Immature natural killer cell (primary cell): Measurements from ENCODE around the gene LILRA6. TPM values are rescaled to one million over a fixed set of nuclear protein-coding genes. Genes with fewer than 3 reads are reported as not detected.
"Not testable (repeated sequence)": the region's sequence is repeated elsewhere in the genome, so short reads cannot be mapped to it uniquely, and the experiment has no call there.

Source experiments
- DNase-seq, 3 donors: peaks; one replicate each; pipeline ENCODE4 v3.0.0; 2022; ENCODE audit warnings: mixed read lengths in 1 of 3
- H3K27ac Mint-ChIP-seq, 6 donors: one replicate each; pipeline ENCODE4 v1.8.0; 2020; ENCODE audit warnings: mixed read lengths in 6 of 6, mild to moderate bottlenecking in 5 of 6, inconsistent platforms in 4 of 6, moderate library complexity in 3 of 6
- H3K27me3 Mint-ChIP-seq, 3 donors: one replicate each; pipeline ENCODE4 v1.8.0; 2020 to 2021; ENCODE audit warnings: low read depth in 3 of 3, mild to moderate bottlenecking in 3 of 3, mixed read lengths in 3 of 3, moderate library complexity in 3 of 3, inconsistent platforms in 1 of 3
- H3K36me3 Mint-ChIP-seq, 3 donors: one replicate each; pipeline ENCODE4 v1.8.0; 2020; ENCODE audit warnings: mixed read lengths in 3 of 3, inconsistent platforms in 2 of 3, mild to moderate bottlenecking in 2 of 3
- H3K4me1 Mint-ChIP-seq, 2 donors: one replicate each; pipeline ENCODE4 v1.8.0; 2020; ENCODE audit warnings: inconsistent platforms in 2 of 2, mild to moderate bottlenecking in 2 of 2, mixed read lengths in 2 of 2, moderate library complexity in 1 of 2
- H3K4me3 Mint-ChIP-seq, 5 donors: one replicate each; pipeline ENCODE4 v1.8.0; 2020; ENCODE audit warnings: mild to moderate bottlenecking in 5 of 5, mixed read lengths in 5 of 5, inconsistent platforms in 3 of 5, moderate library complexity in 3 of 5
- H3K9me3 Mint-ChIP-seq, 6 donors: one replicate each; pipeline ENCODE4 v1.8.0; 2020; ENCODE audit warnings: mild to moderate bottlenecking in 6 of 6, mixed read lengths in 6 of 6, inconsistent platforms in 4 of 6, moderate library complexity in 3 of 6
- polyA plus RNA-seq, 3 donors: library from polyadenylated mRNA; unstranded; fragments of 300-500 nt; fragmentation: Illumina TruSeq; gene quantifications; one replicate each; pipeline ENCODE4 v1.2.3, GENCODE V29; 2021

The LILRA6 gene
- polyA plus RNA-seq, 3 donors from 2014 or later = 0.33 to 0.53 (median 0.39) TPM

GRCh38 chr19:54203151-54203611, 39.4 kb downstream of the LILRA6 start:
- peaks cover 8 to 43% (median 26%) of the 10 kb centered on the region in 3 donors for H3K36me3 Mint-ChIP-seq
- peaks cover 12 to 19% (median 13%) of the 10 kb centered on the region in 3 donors for H3K27me3 Mint-ChIP-seq
- peaks cover 48 to 72% of the 10 kb centered on the region in 2 donors for H3K4me1 Mint-ChIP-seq
- peak overlapping the region in 4 of 6 donors; percentile 32 to 99 (median 67) for H3K27ac Mint-ChIP-seq
- H3K9me3 Mint-ChIP-seq = peaks cover 0 to 1% (median 0%) of the 10 kb centered on the region in 6 donors
- H3K4me3 Mint-ChIP-seq = peak overlapping the region; percentile 24 to 98 (median 36)
- DNase-seq = no peak

- Mint-ChIP-seq H3K9me3 (peaks cover 0 to 1% (median 0%) of the 10 kb centered on the region in 6 donors), H3K36me3 (peaks cover 0 to 31% (median 18%) of the 10 kb centered on the region in 3 donors), H3K27me3 (peaks cover 10 to 13% (median 12%) of the 10 kb centered on the region in 3 donors), H3K27ac (peak overlapping the region; percentile 98 to 99 (median 99)), H3K4me1 (peaks cover 42 to 63% of the 10 kb centered on the region in 2 donors), H3K4me3 (peak overlapping the region; percentile 95 to 99 (median 97))
- no peak for DNase-seq
Measured at GRCh38 chr19:54201980-54202379, 40.6 kb downstream of the LILRA6 start.

GRCh38 chr19:54201172-54201701, 41.4 kb downstream of the LILRA6 start:
- Mint-ChIP-seq H3K9me3 (no peaks in the 10 kb centered on the region), H3K4me3 (peak overlapping the region; percentile 95 to 99 (median 97)), H3K27ac (peak overlapping the region; percentile 98 to 99 (median 99)), H3K36me3 (peaks cover 0 to 23% (median 18%) of the 10 kb centered on the region in 3 donors), H3K4me1 (peaks cover 42 to 63% of the 10 kb centered on the region in 2 donors), H3K27me3 (peaks cover 8 to 13% (median 12%) of the 10 kb centered on the region in 3 donors)
- DNase-seq = no peak

GRCh38 chr19:54199401-54199800, 43.2 kb downstream of the LILRA6 start:
- Mint-ChIP-seq H3K27me3 (peaks cover 8 to 12% (median 10%) of the 10 kb centered on the region in 3 donors), H3K27ac (peak overlapping the region; percentile 60 to 98 (median 74)), H3K4me3 (peak overlapping the region; percentile 60 to 75 (median 74)), H3K4me1 (peaks cover 40 to 48% of the 10 kb centered on the region in 2 donors), H3K9me3 (no peaks in the 10 kb centered on the region), H3K36me3 (peaks cover 5 to 18% (median 17%) of the 10 kb centered on the region in 3 donors)
- no peak for DNase-seq

GRCh38 chr19:54197121-54197520, 45.5 kb downstream of the LILRA6 start:
- Mint-ChIP-seq H3K27me3 (peaks cover 8 to 12% (median 12%) of the 10 kb centered on the region in 3 donors), H3K36me3 (peaks cover 2 to 7% (median 5%) of the 10 kb centered on the region in 3 donors), H3K4me3 (no peak overlapping the region), H3K4me1 (peaks cover 35 to 39% of the 10 kb centered on the region in 2 donors), H3K27ac (peak overlapping the region in 3 of 6 donors; percentile 16 to 60 (median 29)), H3K9me3 (no peaks in the 10 kb centered on the region)
- DNase-seq = no peak

GRCh38 chr19:54196536-54196935, 46.1 kb downstream of the LILRA6 start:
- H3K27me3 Mint-ChIP-seq = peaks cover 8 to 10% (median 9%) of the 10 kb centered on the region in 3 donors
- peaks cover 2 to 7% (median 5%) of the 10 kb centered on the region in 3 donors for H3K36me3 Mint-ChIP-seq
- no peak overlapping the region for H3K4me3 Mint-ChIP-seq
- no peak for DNase-seq
- no peak overlapping the region for H3K27ac Mint-ChIP-seq
- no peaks in the 10 kb centered on the region for H3K9me3 Mint-ChIP-seq
- peaks cover 35 to 39% of the 10 kb centered on the region in 2 donors for H3K4me1 Mint-ChIP-seq

DNA sequence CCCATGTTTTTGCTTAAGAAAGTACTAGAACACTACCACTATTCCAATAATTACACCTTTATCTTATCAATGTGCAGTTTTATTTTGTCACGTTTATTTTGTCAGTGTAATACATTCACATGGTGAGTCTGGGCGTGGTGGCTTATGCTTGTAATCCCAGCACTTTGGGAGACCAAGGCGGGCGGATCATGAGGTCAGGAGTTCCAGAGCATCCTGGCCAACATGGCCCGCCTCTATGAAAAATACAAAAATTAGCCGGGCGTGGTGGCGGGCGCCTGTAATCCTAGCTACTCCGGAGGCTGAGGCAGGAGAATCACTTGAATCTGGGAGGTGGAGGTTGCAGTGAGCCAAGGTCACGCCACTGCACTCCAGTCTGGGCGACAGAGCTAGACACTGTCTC, 48.1 kb downstream of the LILRA6 start:
- peaks cover 13 to 16% (median 16%) of the 10 kb centered on the region in 3 donors for H3K27me3 Mint-ChIP-seq
- H3K4me1 Mint-ChIP-seq = peaks cover 24 to 31% of the 10 kb centered on the region in 2 donors
- not testable (repeated sequence) for H3K36me3 Mint-ChIP-seq, H3K27ac Mint-ChIP-seq, H3K9me3 Mint-ChIP-seq, DNase-seq, H3K4me3 Mint-ChIP-seq

GRCh38 chr19:54193011-54193410, 49.6 kb downstream of the LILRA6 start:
- Mint-ChIP-seq H3K9me3 (no peaks in the 10 kb centered on the region), H3K27ac (peak overlapping the region in 4 of 6 donors; percentile 18 to 66 (median 60)), H3K36me3 (peaks cover 2 to 7% (median 5%) of the 10 kb centered on the region in 3 donors), H3K4me3 (peak overlapping the region in 4 of 5 donors; percentile 52 to 93 (median 74)), H3K4me1 (peaks cover 31 to 35% of the 10 kb centered on the region in 2 donors), H3K27me3 (peaks cover 13 to 18% (median 15%) of the 10 kb centered on the region in 3 donors)
- no peak for DNase-seq

- peak overlapping the region; percentile 93 to 100 (median 94) for H3K4me3 Mint-ChIP-seq
Measured at GRCh38 chr19:54191811-54192453, 50.7 kb downstream of the LILRA6 start.

GRCh38 chr19:54191011-54191810, 51.4 kb downstream of the LILRA6 start, which contains the start of gene TSEN34:
TSEN34 (plus strand) TSS chr19:54191308; CDS start chr19:54191365, 57 bp downstream.
- Mint-ChIP-seq H3K36me3 (peaks cover 2 to 10% (median 5%) of the 10 kb centered on the region in 3 donors), H3K4me3 (peak within 1 kb of the TSS; percentile 93 to 100 (median 94)), H3K4me1 (peaks cover 39 to 43% of the 10 kb centered on the region in 2 donors), H3K9me3 (no peaks in the 10 kb centered on the region), H3K27ac (peak within 1 kb of the TSS; percentile 98 to 100 (median 99)), H3K27me3 (peaks cover 15 to 18% (median 15%) of the 10 kb centered on the region in 3 donors)
- DNase-seq = peak; percentile 95 to 98 (median 98)

More at GRCh38 chr19:54191811-54192453, 50.7 kb downstream of the LILRA6 start:
- Mint-ChIP-seq H3K27me3 (peaks cover 15 to 18% (median 15%) of the 10 kb centered on the region in 3 donors), H3K4me1 (peaks cover 39 to 43% of the 10 kb centered on the region in 2 donors), H3K36me3 (peaks cover 2 to 7% (median 5%) of the 10 kb centered on the region in 3 donors), H3K9me3 (no peaks in the 10 kb centered on the region), H3K27ac (peak overlapping the region; percentile 87 to 99 (median 92))
- DNase-seq = no peak

- Mint-ChIP-seq H3K9me3 (no peaks in the 10 kb centered on the region), H3K27me3 (peaks cover 15 to 18% (median 15%) of the 10 kb centered on the region in 3 donors), H3K27ac (peak overlapping the region; percentile 98 to 100 (median 99)), H3K36me3 (peaks cover 2 to 8% (median 3%) of the 10 kb centered on the region in 3 donors), H3K4me3 (peak overlapping the region; percentile 93 to 100 (median 94)), H3K4me1 (peaks cover 39 to 43% of the 10 kb centered on the region in 2 donors)
- peak; percentile 100 for DNase-seq
Measured at GRCh38 chr19:54190503-54191010, 52.0 kb downstream of the LILRA6 start.

- Mint-ChIP-seq H3K4me3 (peak overlapping the region; percentile 93 to 100 (median 94)), H3K36me3 (peaks cover 0 to 7% (median 2%) of the 10 kb centered on the region in 3 donors), H3K4me1 (peaks cover 39 to 43% of the 10 kb centered on the region in 2 donors), H3K27ac (peak overlapping the region; percentile 98 to 100 (median 99)), H3K9me3 (no peaks in the 10 kb centered on the region), H3K27me3 (peaks cover 15 to 18% (median 15%) of the 10 kb centered on the region in 3 donors)
- peak; percentile 100 for DNase-seq
Measured at GRCh38 chr19:54189735-54190502, 52.7 kb downstream of the LILRA6 start.
